Stimulated activated CD8-positive, alpha-beta memory T cell treated with anti-CD3 and anti-CD28 coated beads, Interleukin-2, amount 100 ng/mL, for 1 hour (primary cell): ENCODE results near the gene ATP6AP1.
"Not testable (repeated sequence)": the region's sequence is repeated elsewhere in the genome, so short reads cannot be mapped to it uniquely, and the experiment has no call there.

Experiments used
- DNase-seq, 2 donors: peaks; one replicate each; pipeline ENCODE4 v3.0.0-alpha.2; 2020; ENCODE audit warnings: low read depth in 2 of 2

ATP6AP1 gene, protein sequence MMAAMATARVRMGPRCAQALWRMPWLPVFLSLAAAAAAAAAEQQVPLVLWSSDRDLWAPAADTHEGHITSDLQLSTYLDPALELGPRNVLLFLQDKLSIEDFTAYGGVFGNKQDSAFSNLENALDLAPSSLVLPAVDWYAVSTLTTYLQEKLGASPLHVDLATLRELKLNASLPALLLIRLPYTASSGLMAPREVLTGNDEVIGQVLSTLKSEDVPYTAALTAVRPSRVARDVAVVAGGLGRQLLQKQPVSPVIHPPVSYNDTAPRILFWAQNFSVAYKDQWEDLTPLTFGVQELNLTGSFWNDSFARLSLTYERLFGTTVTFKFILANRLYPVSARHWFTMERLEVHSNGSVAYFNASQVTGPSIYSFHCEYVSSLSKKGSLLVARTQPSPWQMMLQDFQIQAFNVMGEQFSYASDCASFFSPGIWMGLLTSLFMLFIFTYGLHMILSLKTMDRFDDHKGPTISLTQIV

GRCh38 chrX:154428176-154429171 lies at the start of gene ATP6AP1:
ATP6AP1 (plus strand) TSS chrX:154428677; CDS start chrX:154428693, 16 bp downstream.
- DNase-seq, result peak; percentile 66 to 75

- DNase-seq, result peak; percentile 87 to 91
Observed at GRCh38 chrX:154378799-154379568, 49.5 kb upstream of the ATP6AP1 start, which contains the start of gene EMD. EMD (plus strand) TSS chrX:154379295; CDS start chrX:154379485, 190 bp downstream.

GRCh38 chrX:154379569-154379951 lies 48.9 kb upstream of the ATP6AP1 start:
- DNase-seq, result no peak

- no peak for DNase-seq
Observed at GRCh38 chrX:154380153-154380552, 48.3 kb upstream of the ATP6AP1 start.

DNA sequence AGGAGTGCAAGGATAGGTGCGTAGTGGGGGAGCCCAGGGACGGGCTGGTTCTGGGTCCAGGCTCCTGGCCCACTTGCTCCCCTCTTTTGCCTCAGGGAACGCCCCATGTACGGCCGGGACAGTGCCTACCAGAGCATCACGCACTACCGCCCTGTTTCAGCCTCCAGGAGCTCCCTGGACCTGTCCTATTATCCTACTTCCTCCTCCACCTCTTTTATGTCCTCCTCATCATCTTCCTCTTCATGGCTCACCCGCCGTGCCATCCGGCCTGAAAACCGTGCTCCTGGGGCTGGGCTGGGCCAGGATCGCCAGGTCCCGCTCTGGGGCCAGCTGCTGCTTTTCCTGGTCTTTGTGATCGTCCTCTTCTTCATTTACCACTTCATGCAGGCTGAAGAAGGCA lies 47.7 kb upstream of the ATP6AP1 start:
- no peak for DNase-seq

DNA sequence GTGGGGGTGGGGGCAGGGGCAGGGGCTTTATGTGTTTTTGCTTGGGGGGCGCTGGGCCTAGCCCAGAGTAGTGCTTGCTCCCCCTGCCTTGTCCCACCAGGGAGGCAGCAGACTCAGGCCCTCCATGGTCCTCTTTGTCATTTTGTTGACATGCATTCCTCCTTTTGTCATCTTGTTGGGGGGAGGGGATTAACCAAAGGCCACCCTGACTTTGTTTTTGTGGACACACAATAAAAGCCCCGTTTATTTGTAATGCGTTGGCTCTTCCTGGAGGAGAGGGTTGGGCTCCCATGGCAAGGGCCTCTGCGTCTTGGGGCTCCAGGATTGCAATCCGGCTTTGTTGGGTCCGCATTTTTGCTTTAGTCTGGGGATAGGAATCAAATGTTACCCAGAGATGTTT lies 47.2 kb upstream of the ATP6AP1 start:
- no peak for DNase-seq

DNA sequence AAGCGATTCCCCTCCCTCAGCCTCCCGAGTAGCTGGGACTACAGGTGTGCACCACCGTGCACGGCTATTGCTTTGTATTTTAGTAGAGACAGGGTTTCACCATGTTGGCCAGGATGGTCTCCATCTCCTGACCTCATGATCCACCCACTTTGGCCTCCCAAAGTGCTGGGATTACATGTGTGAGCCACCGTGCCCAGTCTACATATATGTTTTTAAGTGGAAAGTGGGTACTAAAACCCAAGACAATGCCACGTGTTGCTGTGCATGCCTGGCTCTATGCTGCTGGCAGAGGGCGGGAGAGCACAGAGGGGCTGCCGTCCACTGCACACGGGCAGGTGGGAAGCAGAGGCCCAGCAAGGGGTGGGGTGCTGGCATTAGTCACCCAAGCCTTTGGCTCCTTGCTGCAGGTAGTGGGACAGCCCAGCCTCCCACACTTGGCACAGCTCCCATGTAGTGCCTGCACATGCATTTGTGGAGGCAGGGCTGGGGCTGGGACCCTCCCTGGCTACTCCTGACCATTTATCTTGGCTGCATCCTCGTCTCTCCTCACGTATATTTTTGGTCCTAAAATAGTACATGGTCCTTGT lies 45.9 kb upstream of the ATP6AP1 start:
- no peak for DNase-seq

DNA sequence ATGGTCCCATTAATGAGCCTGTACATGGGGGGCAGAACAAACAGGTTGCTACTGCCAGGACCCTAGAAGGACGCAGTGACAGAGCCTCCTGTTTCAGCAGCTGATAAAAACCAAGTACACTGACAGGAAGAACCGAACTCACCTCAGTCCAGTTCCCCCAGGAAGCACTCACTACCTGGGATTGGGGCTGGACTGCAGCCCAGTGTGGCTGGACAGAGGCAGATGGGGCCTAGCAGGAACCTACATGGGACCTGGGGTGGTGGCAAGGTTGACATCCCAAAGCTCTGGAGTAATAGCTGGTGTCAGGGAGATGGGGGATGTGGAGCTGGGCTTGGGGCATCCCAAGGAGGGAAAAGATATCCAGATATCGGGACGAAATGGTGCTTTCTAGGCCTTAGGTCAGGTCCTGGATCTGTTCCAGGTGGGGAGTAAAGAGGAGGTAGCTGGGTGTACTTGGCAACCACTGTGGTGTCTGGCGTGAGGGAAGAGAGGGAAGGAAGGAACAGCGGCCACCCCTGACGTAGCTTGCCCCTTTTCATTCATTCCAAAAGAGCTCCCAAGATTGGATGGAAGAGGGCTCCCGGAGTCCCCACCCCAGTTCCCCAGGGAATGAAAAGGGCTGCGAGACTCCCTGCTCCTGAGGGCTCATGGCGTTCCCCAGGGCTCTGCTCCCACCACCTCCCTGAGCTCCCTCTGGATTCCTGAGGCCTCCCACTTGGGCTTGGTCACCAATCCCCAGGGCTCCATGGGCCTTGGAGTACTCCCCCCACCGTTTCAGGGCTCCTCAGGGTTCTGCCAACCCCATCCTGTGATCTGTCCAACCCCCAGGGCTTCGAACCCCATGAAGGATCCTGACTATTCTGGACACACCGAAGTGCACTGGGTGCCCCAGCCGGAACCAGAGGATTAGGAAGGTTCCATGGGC lies 44.9 kb upstream of the ATP6AP1 start:
- DNase-seq, result no peak

DNA sequence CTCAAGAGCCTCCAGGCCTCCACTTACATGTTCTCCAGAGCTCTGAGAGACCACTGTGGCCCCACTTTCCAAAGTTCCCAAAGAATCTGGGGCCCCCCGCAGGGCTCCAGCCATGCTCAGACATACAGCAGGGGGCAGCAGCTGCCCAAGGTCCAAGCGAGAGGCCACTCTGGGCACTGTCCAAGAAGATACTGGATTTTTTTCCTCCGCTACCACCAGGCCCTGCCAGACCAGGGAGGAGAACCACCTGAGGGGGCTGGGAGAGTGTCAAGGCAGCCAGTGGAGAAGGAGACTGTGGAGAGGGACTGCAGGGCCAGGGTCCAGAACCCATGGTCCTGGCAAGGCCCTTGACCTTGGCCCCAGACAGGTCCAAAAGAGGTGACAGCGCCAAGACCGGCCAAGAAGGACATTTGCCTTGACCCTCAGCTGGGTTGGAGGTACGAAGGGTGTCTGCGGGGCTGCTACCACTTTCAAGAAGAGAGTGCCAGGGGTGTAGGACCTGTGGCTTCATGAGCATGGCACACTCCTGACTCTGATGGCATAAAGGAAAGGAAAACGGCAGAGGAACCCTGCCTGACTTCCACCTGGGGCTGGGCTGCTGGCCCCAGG lies 44.1 kb upstream of the ATP6AP1 start:
- no peak for DNase-seq

- not testable (repeated sequence) for DNase-seq
Observed at GRCh38 chrX:154388094-154388493, 40.4 kb upstream of the ATP6AP1 start.

- DNase-seq, result not testable (repeated sequence)
Observed at GRCh38 chrX:154388649-154389048, 39.8 kb upstream of the ATP6AP1 start.

GRCh38 chrX:154389812-154390747 lies 38.4 kb upstream of the ATP6AP1 start:
- DNase-seq, result not testable (repeated sequence)

DNA sequence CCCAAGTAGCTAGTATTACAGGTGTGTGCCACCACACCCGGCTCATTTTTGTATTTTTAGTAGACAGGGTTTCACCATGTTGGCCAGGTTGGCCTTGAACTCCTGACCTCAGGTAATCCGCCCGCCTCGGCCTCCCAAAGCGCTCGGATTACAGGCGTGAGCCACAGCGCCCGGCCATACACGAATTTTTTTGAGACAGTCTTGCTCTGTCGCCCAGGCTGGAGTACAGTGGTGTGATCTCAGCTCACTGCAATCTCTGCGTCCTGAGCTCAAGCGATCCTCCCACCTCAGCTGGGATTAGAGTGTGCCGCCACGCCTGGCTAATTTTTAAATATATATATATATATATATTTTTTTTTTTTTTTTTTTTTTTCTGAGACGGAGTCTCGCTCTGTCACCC lies 32.1 kb upstream of the ATP6AP1 start:
- not testable (repeated sequence) for DNase-seq

GRCh38 chrX:154396973-154397887 lies 31.2 kb upstream of the ATP6AP1 start:
- peak in 1 of 2 donors; percentile 25 for DNase-seq

GRCh38 chrX:154397888-154398667 lies 30.4 kb upstream of the ATP6AP1 start, which contains the start of gene RPL10:
RPL10 (plus strand) TSS chrX:154398377; CDS start chrX:154398520, 143 bp downstream.
- peak; percentile 68 to 78 for DNase-seq
